HG02610 (cell line): ENCODE data around the gene AGBL4.

Experiments
- ATAC-seq: cut with Tn5 transposase; IDR thresholded peaks from one replicate; pipeline ENCODE4 v1.9.1; 2021; ENCODE audit warnings: mild to moderate bottlenecking, moderate library complexity; ENCODE audit not compliant: unreplicated experiment

AGBL4 gene

GRCh38 chr1:48953617-48954016 lies 1070.1 kb downstream of the AGBL4 start:
- no peak for ATAC-seq

DNA sequence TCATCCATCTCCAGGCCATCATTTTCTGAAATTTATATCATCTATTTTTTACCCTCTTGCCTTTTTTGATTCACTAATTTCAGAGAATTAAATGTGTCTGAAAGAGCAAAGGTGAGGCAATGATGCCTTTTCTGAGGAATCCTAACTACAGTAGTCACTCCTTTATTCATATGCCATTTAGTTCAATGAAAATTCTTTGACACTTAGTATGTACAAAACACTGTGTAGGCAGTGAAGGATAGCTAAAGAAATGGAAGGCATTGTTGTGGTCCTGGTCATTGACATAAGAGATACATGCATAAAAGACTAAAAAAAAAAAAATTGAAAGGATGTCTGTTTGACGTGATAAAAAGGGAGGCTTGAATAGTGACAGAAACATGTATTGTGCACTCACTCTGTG lies 1075.2 kb downstream of the AGBL4 start:
- ATAC-seq, result no peak

DNA sequence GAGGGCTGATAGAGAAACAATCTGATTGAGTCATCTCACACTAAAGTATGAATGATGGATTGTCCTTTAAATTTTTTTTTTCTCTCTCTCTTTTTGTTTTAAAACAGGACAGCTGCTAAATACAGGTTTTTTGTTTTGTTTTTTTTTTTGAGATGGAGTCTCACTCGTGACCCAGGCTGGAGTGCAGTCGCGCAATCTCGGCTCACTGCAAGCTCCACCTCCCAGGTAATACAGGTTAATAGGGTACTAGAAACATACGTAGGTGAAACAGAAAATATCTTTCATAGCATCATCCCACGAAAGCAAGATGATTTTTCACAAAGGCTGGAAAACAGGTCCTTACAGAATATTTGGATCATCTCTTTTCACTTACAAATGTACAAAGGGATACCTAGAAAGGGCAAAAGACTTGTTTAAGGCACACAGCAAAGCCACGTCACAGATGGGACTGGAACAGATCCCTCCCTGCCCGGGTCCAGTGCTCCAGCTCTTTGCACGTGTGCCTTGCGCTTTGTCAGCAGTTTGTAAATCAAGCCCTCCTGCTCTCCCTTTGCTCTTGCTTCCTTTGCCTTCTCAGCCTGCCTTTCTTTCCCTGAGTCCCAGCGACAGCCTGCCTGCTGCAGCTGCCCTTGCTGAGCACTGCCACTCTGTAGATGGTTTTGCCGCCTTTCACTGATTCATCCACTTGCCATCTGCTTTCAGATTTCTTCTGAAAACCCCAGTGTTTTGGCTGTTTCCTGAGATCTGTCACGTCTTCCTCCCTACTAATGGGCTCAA lies 1075.8 kb downstream of the AGBL4 start:
- no peak for ATAC-seq

DNA sequence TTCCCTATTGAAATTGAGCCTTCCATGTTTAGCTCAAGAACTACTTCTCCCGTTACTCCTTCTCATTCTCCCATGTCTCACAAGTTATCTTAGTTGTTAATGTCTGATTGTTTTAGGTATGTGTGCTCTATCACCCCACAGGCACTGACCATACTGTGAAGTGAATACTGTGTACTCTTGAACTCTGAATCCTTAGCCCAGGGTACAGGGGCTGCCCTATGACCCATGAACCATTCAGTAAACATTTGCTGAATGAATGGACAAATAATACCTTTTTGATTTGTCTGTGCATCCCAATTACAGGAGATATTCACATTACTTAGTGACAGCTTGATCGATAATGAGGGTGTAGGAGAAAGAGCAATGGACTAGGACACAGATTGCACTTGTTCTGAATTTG lies 1077.7 kb downstream of the AGBL4 start:
- no peak for ATAC-seq

GRCh38 chr1:48944811-48945210 lies 1078.9 kb downstream of the AGBL4 start:
- no peak for ATAC-seq

DNA sequence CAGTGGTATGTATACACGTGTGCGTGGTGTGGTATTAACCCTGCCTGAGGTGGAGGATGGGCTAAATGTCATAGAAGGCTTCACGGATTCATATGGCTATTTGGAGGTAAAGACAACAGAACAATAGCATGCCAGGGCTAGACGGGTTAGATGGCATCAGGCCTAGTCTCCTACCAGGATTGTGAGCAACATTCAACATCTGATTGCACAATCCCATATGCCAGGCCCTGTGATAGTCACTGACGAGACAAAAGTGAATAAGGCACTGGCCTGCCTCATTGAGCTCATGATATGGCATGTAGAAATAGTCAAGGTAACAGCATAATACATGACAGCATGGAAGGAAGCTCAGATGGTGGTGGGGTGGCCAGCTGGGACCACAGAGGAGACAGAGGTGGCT lies 1079.9 kb downstream of the AGBL4 start:
- ATAC-seq, result no peak

- ATAC-seq, result no peak
These were observed 1080.4 kb downstream of the AGBL4 start for GRCh38 chr1:48943393-48943792.

GRCh38 chr1:48940962-48941732 lies 1082.6 kb downstream of the AGBL4 start:
- no peak for ATAC-seq

DNA sequence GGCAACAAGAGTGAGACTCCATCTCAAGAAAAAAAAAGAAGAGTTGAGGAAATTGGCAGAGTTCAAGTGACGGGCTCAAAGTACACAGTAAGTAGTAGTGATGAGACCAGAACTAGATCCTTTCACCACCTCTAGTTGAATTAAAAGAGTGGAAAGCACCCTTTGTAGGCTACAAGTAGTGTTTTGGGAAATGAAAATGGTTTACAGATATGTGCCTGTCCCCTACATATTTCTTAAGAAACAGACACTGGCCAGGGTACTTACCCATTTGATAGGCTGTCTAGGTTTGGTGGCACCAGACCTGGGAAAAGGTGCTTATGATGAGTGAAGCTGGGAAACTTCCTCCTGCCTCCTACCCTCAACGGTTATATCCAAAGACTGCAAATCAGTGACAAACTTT lies 1083.4 kb downstream of the AGBL4 start:
- ATAC-seq, result no peak

- ATAC-seq, result no peak
These were observed 1083.9 kb downstream of the AGBL4 start for GRCh38 chr1:48939828-48940227.

- ATAC-seq, result no peak
These were observed 1084.7 kb downstream of the AGBL4 start for GRCh38 chr1:48939042-48939441.

DNA sequence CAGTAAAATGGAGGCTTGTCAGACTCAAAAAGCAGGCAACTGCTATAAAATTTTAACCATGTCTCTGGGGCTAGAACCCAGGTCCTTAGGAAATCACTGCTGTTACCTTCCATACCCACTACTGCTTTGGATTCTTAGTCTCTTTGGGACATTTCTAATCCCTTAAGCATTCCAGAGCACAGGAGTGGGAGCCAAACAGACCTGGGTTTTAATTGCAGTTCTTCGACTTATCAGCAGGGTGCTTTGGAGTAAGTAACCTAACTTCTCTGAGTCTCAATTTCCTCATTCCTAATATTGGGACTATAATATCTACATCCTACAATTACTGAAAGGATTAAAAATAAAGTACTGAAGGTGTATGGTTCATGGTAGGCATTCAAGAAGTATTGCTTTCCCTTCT lies 1086.0 kb downstream of the AGBL4 start:
- no peak for ATAC-seq

GRCh38 chr1:48936436-48936835 lies 1087.3 kb downstream of the AGBL4 start:
- no peak for ATAC-seq

- no peak for ATAC-seq
These were observed 1091.4 kb downstream of the AGBL4 start for GRCh38 chr1:48932366-48932765.

GRCh38 chr1:48931506-48932192 lies 1092.1 kb downstream of the AGBL4 start:
- no peak for ATAC-seq

DNA sequence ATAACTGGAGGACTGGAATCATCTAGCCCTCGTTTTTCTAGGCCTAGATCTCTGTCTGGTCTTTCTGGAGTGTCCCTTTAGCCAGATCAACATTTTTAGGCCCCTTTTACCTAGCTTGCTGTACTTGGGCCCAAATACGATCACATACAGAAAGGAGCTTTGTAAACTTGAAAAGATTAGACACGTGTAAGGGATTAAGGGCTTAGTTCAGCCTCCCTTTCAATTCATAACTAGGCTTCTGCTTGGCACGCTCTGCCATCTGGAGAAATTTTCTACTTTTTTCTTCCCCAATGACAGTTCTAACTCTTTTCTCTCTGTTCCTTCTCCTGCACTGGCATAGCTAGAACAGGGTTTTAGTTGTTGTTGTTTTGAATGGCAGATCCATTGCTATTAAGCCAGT lies 1093.7 kb downstream of the AGBL4 start:
- ATAC-seq, result no peak

DNA sequence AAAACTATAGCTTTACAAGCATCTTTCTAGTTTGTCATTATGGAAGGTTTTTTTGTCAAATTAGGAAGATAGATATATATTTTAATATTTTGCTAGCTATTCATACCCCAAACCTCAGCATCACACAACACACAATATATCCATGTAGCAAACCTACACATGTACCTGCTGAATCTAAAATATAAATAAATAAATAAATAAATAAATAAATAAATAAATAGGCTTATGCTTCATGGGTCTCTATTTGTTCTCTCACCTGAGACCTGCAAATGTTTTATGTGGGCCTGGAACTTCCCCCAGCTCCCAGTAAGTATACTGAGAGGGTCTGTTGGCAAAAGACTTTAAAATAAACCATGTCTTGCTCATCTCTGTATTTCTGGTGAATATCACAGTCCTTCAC lies 1099.7 kb downstream of the AGBL4 start:
- no peak for ATAC-seq

DNA sequence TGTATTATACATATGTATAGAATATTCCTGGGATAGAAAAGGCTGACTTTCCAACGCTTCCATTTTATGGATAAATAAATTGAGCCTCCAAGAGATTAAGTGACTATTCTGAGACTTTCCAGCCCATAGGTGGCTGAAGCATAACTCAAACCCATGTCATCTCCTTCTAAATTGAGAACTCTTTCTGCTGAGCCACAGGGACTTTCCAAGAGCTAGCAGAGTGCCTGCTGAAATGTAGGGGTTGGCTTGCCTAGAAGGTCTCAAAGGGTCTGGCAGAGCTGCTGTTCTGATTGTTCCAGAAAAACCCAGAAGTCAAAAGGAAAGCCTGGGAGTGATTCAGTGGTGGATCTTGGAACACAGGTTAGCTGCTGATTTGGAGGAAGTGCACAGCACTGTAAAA lies 1100.6 kb downstream of the AGBL4 start:
- ATAC-seq, result no peak

- ATAC-seq, result no peak
These were observed 1102.9 kb downstream of the AGBL4 start for GRCh38 chr1:48920851-48921250.

DNA sequence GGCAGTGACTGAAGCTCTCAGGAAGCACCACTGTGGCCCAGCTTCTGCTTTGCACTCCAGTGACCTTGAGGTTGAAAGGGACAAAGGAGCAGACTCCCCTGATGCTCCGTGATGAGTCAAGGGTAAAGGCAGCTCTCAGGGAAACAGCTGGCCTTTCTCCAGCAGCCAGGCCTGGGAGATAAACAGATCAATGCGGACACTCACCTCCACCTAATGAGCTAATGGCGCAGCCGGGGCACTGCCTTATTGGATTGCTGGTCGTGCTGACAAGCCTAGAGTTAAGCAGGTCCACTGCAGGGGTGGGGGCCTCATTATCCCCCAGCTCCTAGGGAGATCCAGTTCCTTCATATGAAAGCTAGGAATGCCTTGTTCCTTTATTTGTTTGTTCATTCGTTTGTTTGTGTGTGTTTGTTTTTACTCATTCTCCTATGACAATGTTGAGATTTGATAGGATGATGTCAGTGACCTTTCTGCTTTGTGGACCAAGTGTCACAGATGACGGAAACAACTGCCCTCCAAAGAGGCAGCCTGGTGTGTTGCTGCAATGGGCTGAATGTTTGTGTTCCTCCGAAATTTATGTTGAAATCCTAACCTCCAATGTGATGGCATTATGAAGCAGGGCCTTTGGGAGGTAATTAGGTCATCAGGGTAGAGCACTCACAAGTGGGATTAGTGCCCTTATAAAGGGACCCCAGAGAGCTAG lies 1105.7 kb downstream of the AGBL4 start:
- no peak for ATAC-seq

- no peak for ATAC-seq
These were observed 1106.7 kb downstream of the AGBL4 start for GRCh38 chr1:48917070-48917454.
